SJSA1 (cell line): ENCODE measurements around the gene FYN. TPM values are rescaled to one million over a fixed set of nuclear protein-coding genes. Genes with fewer than 3 reads are reported as not detected.

Experiments used
- DNase-seq, 2 experiments: peaks; one replicate each; pipeline ENCODE4 v3.0.0-alpha.2; 2015 to 2020; ENCODE audit warnings: low spot score in 2 of 2, low read depth in 1 of 2
- H3K27ac ChIP-seq: fragments of 250-450 bp; sonication (Bioruptor Pico); 2 replicates; pipeline ENCODE4 v1.5.1; 2020; ENCODE audit warnings: mild to moderate bottlenecking, moderate library complexity
- H3K27me3 ChIP-seq: fragments of 250-450 bp; sonication (Bioruptor Pico); replicated peaks from 2 replicates; pipeline ENCODE4 v1.5.1; 2020; ENCODE audit warnings: mild to moderate bottlenecking, moderate library complexity
- H3K36me3 ChIP-seq: fragments of 250-450 bp; sonication (Bioruptor Pico); 2 replicates; pipeline ENCODE4 v1.5.1; 2020; ENCODE audit warnings: mild to moderate bottlenecking
- H3K4me1 ChIP-seq: fragments of 250-450 bp; sonication (Bioruptor Pico); replicated peaks from 2 replicates; pipeline ENCODE4 v1.6.1; 2021; ENCODE audit warnings: mild to moderate bottlenecking
- H3K4me3 ChIP-seq: fragments of 250-450 bp; sonication (Bioruptor Pico); 2 replicates; pipeline ENCODE4 v1.5.1; 2020; ENCODE audit warnings: mild to moderate bottlenecking
- H3K9me3 ChIP-seq: fragments of 250-450 bp; sonication (Bioruptor Pico); replicated peaks from 2 replicates; pipeline ENCODE4 v1.5.1; 2020; ENCODE audit warnings: mild to moderate bottlenecking
- total RNA-seq: library from RNA; depleted of rRNA; stranded (reverse); fragments of >200 nt; shearing (Covaris generic); gene quantifications from 2 replicates; pipeline ENCODE4 v1.2.3, GENCODE V29; 2014

Gene FYN
- total RNA-seq, 1 experiment from 2014 or later = 53.4 TPM

DNA sequence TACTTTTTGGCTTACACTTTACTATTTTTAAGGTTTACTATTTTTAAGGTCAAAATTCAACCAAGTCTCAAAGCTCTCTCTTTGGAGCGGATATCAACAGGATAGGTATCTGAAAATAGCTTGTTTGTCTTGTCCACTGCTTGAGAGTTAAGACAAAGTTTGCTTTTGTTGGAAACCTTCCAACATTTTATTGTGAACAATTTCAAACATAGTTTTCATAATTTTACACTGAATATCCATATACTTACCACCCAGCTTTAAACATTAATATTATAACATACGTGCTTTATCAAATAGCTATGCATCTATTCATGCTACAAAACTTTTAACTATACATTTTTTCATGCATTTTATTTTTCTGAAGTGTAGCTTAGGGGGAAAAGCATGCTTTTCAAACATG is 109.9 kb downstream of the FYN start:
- H3K9me3 ChIP-seq = no peaks in the 10 kb centered on the region
- H3K27me3 ChIP-seq = no peaks in the 10 kb centered on the region
- DNase-seq = no peak
- H3K4me1 ChIP-seq = peaks cover 49% of the 10 kb centered on the region
- no peak overlapping the region for H3K4me3 ChIP-seq
- H3K27ac ChIP-seq = no peak overlapping the region
- no peaks in the 10 kb centered on the region for H3K36me3 ChIP-seq

DNA sequence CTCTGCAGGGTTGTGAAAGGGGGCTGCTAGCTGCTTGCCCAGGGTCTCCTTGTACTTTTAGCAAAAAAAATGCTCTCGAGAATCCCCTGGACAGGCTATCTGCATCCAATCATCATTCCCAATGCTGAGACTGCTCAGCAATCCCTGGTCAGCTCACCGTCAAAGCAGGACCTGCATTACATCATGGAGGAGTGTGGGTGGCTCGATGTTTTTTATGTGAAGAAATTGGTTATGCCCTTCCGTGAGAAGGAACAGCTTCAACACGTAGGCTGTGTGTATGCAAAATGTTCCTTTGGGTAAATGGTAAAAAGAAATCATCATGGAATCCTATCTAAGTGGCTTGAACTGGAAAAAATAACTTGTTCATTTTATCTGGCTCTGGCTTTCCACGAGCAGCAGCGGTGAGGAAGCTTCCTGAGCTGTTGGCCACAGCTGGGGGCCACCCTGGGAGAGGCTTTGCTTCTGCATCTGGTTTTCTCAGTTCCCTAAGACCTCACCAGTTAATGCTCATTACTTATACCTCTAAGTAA is 111.4 kb downstream of the FYN start:
- Histone ChIP-seq H3K27me3 (no peaks in the 10 kb centered on the region), H3K4me3 (no peak overlapping the region), H3K4me1 (peaks cover 59% of the 10 kb centered on the region), H3K36me3 (0 out of 2 replicates have a peak, but pooled peaks cover 5% of the 10 kb centered on the region), H3K9me3 (no peaks in the 10 kb centered on the region), H3K27ac (no peak overlapping the region)
- DNase-seq = no peak

DNA sequence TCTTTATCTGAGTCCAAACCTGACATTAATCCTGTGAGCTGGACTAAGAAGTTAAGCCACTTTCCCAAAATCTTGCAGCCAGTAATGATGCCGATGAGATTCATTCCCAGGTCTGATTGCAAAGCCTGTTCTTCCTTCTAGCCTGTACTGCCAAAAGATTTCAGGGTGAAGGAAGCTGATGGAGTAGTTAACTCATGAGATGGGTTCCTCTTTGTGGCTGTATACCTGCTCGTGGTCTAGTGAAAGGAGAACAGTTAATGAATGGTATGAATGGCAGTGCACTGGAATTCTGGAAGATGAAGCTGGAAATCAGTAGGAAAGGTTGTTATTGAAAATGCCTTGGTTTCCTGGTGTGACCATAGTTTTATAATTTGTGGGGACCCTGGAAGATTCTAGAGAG is 112.0 kb downstream of the FYN start:
- Histone ChIP-seq H3K27me3 (no peaks in the 10 kb centered on the region), H3K27ac (no peak overlapping the region), H3K36me3 (0 out of 2 replicates have a peak, but pooled peaks cover 5% of the 10 kb centered on the region), H3K4me3 (no peak overlapping the region), H3K9me3 (no peaks in the 10 kb centered on the region), H3K4me1 (peaks cover 56% of the 10 kb centered on the region)
- no peak for DNase-seq

DNA sequence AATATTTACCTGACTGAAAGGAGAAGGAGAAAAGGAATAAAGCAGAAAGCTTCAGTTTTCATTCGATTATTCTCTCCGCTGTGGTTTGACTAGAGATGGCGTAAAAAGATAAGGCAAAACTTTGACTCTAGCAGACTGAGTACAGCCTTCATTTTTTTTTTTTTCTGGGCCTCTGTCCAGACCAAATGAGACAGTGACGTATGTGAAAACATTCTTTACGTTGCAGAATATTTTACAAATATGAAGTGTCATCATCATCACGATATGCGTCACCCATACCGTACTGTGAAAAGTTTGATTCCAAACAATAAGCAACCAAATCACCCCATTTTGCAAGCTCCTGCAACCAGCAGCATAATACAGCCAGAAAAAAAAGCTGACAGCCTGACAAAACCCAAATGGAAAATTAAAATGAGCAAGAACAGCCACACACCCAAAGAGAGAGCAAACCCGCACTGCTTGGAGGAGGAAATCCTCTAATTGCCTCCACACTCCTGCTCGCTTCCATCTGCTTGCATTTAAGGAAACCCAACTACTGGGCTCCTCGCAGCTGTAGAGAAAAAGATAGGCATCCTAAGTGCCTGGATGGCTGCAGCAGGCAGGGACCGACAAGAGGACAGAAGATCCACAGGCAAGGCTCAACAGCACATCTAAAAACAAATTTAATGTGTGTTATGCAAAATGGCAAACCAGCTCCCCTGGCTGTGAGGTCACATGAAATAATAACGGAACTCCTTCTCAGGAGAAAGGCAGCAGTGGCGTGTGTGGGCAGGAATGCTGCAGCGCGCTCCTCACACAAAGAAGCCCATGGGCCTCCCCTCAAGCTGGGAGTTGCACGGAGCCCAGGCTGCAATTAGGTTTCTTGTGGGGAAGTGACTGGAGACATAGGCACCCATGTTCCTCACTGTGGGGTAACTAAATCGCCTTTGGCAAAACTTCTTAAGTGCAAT is 113.1 kb downstream of the FYN start:
- Histone ChIP-seq H3K4me1 (peaks cover 52% of the 10 kb centered on the region), H3K27ac (peak overlapping the region; percentile 42)

DNA sequence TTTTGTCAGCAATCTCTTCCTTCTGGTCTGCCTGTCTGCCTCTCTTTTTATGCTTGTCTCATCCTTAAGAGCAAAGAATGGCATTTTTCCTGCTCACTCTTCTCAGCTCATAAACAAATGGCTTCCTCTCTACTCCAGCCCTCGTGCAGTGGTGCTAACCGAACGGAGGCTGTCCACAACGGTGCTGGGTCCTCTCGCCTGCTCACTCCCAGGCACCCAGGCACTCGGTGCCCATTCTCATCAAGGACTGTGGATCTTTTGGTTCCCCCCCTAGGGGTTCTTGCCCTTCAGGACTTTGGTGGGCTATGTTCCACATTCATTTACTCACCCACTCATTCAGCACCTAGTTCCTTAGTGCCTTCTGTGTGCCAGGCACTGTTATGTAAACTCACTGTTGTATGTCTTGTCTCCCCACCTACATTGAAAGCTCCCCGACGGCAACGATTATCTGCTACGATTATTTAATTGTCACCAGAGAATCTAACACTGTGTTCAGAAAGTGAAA is 113.9 kb downstream of the FYN start:
- H3K4me3 ChIP-seq = no peak overlapping the region
- H3K9me3 ChIP-seq = no peaks in the 10 kb centered on the region
- peaks cover 52% of the 10 kb centered on the region for H3K4me1 ChIP-seq
- H3K27me3 ChIP-seq = no peaks in the 10 kb centered on the region
- no peak for DNase-seq
- H3K36me3 ChIP-seq = 0 out of 2 replicates have a peak, but pooled peaks cover 5% of the 10 kb centered on the region
- H3K27ac ChIP-seq = peak overlapping the region; percentile 42; the same call in 1 of the 2 replicates

More for the DNA sequence above, 113.1 kb downstream of the FYN start:
- Histone ChIP-seq H3K9me3 (no peaks in the 10 kb centered on the region), H3K36me3 (0 out of 2 replicates have a peak, but pooled peaks cover 5% of the 10 kb centered on the region), H3K27me3 (no peaks in the 10 kb centered on the region), H3K4me3 (no peak overlapping the region)
- peak; percentile 49 to 58 for DNase-seq

DNA sequence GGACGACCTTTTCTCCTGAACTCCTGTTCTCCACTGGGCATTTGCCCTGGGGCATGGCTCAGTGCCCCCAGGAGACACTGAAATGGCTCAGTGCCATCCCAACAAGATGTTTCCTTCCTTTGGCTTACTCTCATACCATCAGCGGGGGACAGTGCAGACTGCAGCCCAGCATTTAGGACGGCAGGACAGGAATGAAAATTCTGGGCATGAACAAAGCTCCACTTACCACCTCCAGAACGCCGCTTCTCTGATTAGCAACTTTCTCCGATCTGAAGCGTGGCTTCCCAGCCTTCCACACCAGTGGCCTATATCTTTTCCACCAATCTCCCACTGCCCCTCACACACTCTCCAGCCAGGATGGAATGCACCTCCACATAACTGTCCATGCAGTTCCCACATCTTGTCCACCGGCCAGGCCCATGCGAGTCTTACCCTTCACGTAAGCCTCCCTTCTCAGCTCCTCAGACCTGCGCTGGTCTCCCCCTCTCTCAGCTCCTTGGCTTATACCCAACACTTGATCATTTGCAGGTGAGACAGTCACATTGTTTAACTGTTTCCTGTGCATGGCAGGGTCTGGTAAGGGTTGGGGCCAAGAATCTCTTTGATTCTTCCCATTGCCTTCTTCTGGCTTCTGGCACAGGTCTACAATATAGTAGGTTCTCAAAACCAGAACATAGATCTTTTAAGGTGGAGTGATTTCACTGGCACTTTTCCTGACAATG is 114.5 kb downstream of the FYN start:
- Histone ChIP-seq H3K36me3 (0 out of 2 replicates have a peak, but pooled peaks cover 5% of the 10 kb centered on the region), H3K9me3 (no peaks in the 10 kb centered on the region), H3K4me1 (peaks cover 50% of the 10 kb centered on the region), H3K4me3 (no peak overlapping the region), H3K27me3 (no peaks in the 10 kb centered on the region), H3K27ac (no peak overlapping the region)
- DNase-seq = no peak

DNA sequence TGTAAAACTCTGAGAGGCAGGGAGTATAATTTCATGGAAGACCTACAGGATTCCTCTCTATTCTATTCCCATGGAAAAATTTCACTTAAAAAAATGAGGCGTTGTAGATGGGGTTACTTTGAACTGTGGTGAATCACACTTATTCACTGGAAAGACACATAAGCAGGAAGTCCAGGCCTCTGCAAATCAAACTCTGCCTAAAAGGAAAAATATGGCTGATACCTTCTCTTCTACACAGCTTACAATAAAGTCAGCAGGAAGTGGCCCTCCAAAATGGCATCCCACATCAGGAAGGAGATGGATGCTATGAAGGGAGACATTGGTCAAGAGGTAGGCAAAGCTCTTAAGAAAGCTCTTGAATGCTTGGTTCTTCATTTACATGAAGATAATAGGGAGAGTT is 115.9 kb downstream of the FYN start:
- peaks cover 41% of the 10 kb centered on the region for H3K4me1 ChIP-seq
- H3K4me3 ChIP-seq = no peak overlapping the region
- H3K27ac ChIP-seq = peak overlapping the region; percentile 38
- no peaks in the 10 kb centered on the region for H3K9me3 ChIP-seq
- H3K36me3 ChIP-seq = 0 out of 2 replicates have a peak, but pooled peaks cover 5% of the 10 kb centered on the region
- peak in 1 of 2 experiments; percentile 47 for DNase-seq
- H3K27me3 ChIP-seq = no peaks in the 10 kb centered on the region

DNA sequence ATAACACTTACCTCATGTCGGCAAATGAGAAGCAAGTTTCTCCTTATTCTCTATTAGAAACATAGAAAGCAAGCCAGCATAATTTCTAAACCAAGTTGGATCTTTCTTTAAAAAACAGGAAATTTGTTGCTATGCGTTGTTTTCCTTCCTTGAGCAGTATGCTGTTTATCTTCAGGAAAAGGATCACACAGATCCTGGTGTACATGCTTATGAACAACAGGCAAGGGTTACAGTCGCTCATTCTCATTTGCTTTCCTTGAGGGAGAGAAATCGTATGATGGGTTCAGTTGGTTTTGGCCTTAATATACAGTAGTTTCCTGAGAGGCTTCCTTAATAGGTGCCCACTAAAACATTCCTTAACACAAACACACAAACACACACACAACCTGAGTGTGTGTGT is 118.8 kb downstream of the FYN start:
- H3K36me3 ChIP-seq = 0 out of 2 replicates have a peak, but pooled peaks cover 5% of the 10 kb centered on the region
- no peaks in the 10 kb centered on the region for H3K27me3 ChIP-seq
- no peak for DNase-seq
- H3K4me3 ChIP-seq = no peak overlapping the region
- no peaks in the 10 kb centered on the region for H3K9me3 ChIP-seq
- H3K4me1 ChIP-seq = peaks cover 31% of the 10 kb centered on the region
- H3K27ac ChIP-seq = no peak overlapping the region

DNA sequence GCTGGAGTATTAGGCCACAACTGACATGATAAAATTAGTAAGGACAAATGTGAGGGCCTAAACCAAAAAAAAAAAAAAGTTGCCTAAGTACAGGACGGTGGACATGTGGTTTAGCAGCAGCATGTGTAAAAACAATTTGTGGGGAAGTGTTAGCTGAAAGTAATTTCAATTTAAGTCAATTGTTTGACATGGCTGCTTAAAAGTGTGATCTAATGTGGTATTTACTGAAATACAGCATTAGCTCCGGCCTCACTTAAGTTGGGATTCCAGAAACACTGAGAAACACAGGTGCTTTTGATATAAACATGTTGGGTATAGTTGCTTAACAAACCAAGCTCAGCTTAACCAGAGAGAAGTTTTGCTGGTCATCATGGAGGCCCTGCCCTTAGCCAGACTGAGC is 119.7 kb downstream of the FYN start:
- Histone ChIP-seq H3K27ac (no peak overlapping the region), H3K4me1 (peaks cover 25% of the 10 kb centered on the region)

DNA sequence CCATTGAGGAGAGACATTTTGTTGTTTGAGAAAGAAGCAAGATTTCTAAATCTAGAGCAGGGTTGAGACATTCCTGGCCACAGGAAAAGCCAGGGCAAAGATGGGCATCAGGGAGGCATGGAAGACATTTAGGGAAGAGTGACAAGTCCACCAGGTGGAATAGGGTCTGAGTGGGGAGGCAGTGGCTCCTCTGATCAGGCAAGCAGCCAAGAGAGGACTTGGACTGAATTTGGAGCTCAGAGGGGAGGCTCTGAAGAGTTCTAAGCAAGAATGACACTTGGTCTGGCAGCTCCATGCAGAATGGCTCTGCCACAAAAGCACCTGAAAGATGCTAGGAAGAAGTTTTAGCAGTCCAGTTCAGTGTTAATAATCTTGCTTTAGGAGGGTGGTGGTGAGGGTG is 120.8 kb downstream of the FYN start:
- Histone ChIP-seq H3K27ac (no peak overlapping the region), H3K36me3 (0 out of 2 replicates have a peak, but pooled peaks cover 1% of the 10 kb centered on the region), H3K4me1 (peaks cover 21% of the 10 kb centered on the region), H3K27me3 (no peaks in the 10 kb centered on the region), H3K4me3 (no peak overlapping the region), H3K9me3 (no peaks in the 10 kb centered on the region)
- no peak for DNase-seq

More for the DNA sequence above, 119.7 kb downstream of the FYN start:
- H3K27me3 ChIP-seq = no peaks in the 10 kb centered on the region
- DNase-seq = no peak
- 0 out of 2 replicates have a peak, but pooled peaks cover 5% of the 10 kb centered on the region for H3K36me3 ChIP-seq
- no peak overlapping the region for H3K4me3 ChIP-seq
- no peaks in the 10 kb centered on the region for H3K9me3 ChIP-seq

DNA sequence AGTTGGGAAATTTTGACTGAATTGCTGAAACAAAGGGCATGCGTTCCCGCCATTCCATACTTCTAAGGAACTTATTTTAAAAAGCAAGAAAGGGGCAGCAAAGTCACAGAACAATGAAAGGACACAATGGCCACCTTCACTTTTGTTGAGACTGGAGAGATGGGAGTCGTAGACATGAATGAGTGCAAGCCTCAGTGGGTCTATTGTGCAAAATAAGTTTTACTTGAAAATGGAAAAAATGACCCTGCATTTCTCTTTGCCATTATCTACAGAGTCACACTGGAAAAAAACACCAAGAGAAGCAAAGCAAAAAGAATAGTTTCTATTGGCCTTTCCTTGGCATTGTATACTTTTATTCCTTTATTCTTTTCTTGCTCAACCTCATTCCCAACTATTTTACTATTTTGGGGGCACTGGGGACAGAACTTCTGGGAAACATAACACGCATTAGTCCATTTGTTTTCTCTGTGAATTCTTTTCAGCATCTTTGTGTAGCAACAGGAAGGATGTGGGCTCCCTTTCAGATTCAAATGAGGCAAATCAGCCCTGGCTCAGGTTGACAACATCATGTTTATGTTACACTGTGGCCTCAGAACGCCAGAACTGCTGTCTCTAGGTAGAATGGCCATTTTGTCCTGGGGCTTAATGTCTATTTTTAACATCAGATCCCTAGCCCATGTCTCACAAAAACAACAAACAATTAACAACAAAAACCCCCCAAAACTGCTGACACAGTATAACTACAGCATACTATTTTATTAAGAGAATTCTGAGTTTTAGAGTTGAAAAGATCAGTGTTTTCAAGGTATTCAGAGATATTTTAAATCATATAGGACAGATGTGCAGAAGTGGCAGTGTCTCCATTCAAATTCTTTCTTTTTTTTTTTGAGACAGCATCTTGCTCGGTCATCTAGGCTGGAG is 122.2 kb downstream of the FYN start:
- no peaks in the 10 kb centered on the region for H3K27me3 ChIP-seq
- H3K27ac ChIP-seq = peak overlapping the region; percentile 25; the same call in 1 of the 2 replicates
- no peaks in the 10 kb centered on the region for H3K9me3 ChIP-seq
- no peak overlapping the region for H3K4me3 ChIP-seq
- H3K36me3 ChIP-seq = no peaks in the 10 kb centered on the region
- DNase-seq = peak in 1 of 2 experiments; percentile 55
- H3K4me1 ChIP-seq = peaks cover 15% of the 10 kb centered on the region

DNA sequence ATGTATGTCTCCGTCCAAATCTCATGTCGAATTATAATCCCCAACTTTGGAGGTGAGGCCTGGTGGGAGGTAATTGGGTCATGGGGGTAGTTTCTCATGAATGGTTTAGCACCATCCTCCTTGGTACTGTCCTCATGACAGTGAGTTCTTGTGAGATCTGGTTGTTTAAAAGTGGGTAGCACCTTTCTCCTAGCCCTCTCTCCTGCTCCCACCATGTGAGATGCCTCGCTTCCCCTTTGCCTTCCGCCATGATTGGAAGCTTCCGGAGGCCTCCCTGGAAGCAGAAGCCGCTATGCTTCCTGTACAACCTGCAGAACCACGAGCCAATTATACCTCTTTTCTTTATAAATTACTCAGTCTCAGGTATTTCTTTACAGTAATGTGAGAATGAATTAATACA is 123.1 kb downstream of the FYN start:
- peak overlapping the region; percentile 25; the same call in 1 of the 2 replicates for H3K27ac ChIP-seq
- peaks cover 15% of the 10 kb centered on the region for H3K4me1 ChIP-seq
- no peak for DNase-seq

More for the DNA sequence above, 123.1 kb downstream of the FYN start:
- Histone ChIP-seq H3K27me3 (no peaks in the 10 kb centered on the region), H3K9me3 (no peaks in the 10 kb centered on the region), H3K36me3 (no peaks in the 10 kb centered on the region), H3K4me3 (no peak overlapping the region)
